Activated naive CD4-positive, alpha-beta T cell treated with Interleukin-2 at 50 U/mL for 16 hours (primary cell): Measurements from ENCODE around the gene SLC16A1.
"Not testable (repeated sequence)": the region's sequence is repeated elsewhere in the genome, so short reads cannot be mapped to it uniquely, and the experiment has no call there.

Experiments
- DNase-seq: peaks from one replicate; pipeline ENCODE4 v3.0.0-alpha.2; 2020

Gene SLC16A1

GRCh38 chr1:112961072-112961471 lies 5.1 kb upstream of the SLC16A1 start:
- DNase-seq, result no peak

- no peak for DNase-seq
These were observed 4.4 kb upstream of the SLC16A1 start for GRCh38 chr1:112960384-112960783.

- not testable (repeated sequence) for DNase-seq
These were observed 2.2 kb upstream of the SLC16A1 start for GRCh38 chr1:112958236-112958635.

GRCh38 chr1:112957133-112957812 lies 1.3 kb upstream of the SLC16A1 start:
- DNase-seq, result peak; percentile 41

GRCh38 chr1:112956544-112957132 lies 642 bp upstream of the SLC16A1 start:
- peak; percentile 52 for DNase-seq

GRCh38 chr1:112954945-112955772 lies 837 bp downstream of the SLC16A1 start:
- peak; percentile 65 for DNase-seq

- no peak for DNase-seq
These were observed 1.9 kb downstream of the SLC16A1 start for GRCh38 chr1:112954017-112954650.

- DNase-seq, result no peak
These were observed 5.6 kb downstream of the SLC16A1 start for GRCh38 chr1:112950426-112950825.

- no peak for DNase-seq
These were observed 9.3 kb downstream of the SLC16A1 start for GRCh38 chr1:112946683-112947082.

- no peak for DNase-seq
These were observed 16.2 kb downstream of the SLC16A1 start for GRCh38 chr1:112939810-112940209.

- DNase-seq, result no peak
These were observed 17.8 kb downstream of the SLC16A1 start for GRCh38 chr1:112938210-112938609.

GRCh38 chr1:112937495-112937894 lies 18.5 kb downstream of the SLC16A1 start:
- no peak for DNase-seq

- no peak for DNase-seq
These were observed 18.9 kb downstream of the SLC16A1 start for GRCh38 chr1:112937070-112937469.

GRCh38 chr1:112935461-112936111 lies 20.4 kb downstream of the SLC16A1 start:
- DNase-seq, result no peak

- DNase-seq, result no peak
These were observed 21.4 kb downstream of the SLC16A1 start for GRCh38 chr1:112934577-112934976.

- DNase-seq, result no peak
These were observed 22.0 kb downstream of the SLC16A1 start for GRCh38 chr1:112933820-112934571.

GRCh38 chr1:112929979-112930378 lies 26.0 kb downstream of the SLC16A1 start:
- DNase-seq, result no peak

GRCh38 chr1:112927462-112927990 lies 28.5 kb downstream of the SLC16A1 start:
- DNase-seq, result no peak

- DNase-seq, result no peak
These were observed 29.1 kb downstream of the SLC16A1 start for GRCh38 chr1:112926858-112927257.

- DNase-seq, result no peak
These were observed 31.0 kb downstream of the SLC16A1 start for GRCh38 chr1:112925015-112925414.

GRCh38 chr1:112923959-112924349 lies 32.0 kb downstream of the SLC16A1 start:
- DNase-seq, result no peak
